HG02943 (cell line): ENCODE data around the gene DGKQ.
"Not testable (repeated sequence)": the region's sequence is repeated elsewhere in the genome, so short reads cannot be mapped to it uniquely, and the experiment has no call there.

Experiments used
- ATAC-seq: cut with Tn5 transposase; IDR thresholded peaks from one replicate; pipeline ENCODE4 v1.9.1; 2021; ENCODE audit warnings: mild to moderate bottlenecking, low read depth, moderate library complexity; ENCODE audit not compliant: unreplicated experiment

The DGKQ gene

DNA sequence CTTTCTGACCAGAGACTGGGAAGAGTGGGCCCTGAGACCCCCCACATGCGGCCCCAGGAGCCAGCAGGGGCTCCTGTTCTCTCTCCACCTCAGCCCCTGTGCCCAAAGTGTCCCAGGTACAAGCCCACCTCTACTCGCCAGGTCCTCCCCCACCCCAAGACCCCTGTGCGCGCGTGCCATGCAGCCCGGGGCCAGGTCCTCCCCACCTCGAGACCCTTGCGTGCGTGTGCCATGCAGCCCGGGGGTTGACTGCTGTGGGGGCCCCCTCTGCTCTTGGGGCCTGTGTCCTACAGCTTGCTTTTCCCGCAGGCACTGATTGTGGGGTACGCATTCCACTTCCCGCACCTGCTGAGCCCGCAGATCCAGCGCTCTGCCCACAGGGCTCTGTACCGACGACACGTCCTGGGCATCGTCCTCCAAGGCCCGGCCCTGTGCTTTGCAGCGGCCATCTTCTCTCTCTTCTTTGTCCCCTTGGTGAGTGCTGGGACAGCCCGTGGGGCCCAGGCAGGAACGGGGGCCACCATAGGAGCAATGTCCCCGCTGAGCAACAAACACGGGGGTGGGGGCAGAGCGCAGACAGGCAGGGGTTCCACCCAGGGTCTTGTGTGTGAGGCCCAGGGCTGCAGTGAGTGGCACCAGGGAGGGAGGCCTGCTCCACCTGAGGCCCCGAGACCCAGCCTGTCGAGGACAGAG is 20.3 kb downstream of the DGKQ start:
- ATAC-seq, result no peak

DNA sequence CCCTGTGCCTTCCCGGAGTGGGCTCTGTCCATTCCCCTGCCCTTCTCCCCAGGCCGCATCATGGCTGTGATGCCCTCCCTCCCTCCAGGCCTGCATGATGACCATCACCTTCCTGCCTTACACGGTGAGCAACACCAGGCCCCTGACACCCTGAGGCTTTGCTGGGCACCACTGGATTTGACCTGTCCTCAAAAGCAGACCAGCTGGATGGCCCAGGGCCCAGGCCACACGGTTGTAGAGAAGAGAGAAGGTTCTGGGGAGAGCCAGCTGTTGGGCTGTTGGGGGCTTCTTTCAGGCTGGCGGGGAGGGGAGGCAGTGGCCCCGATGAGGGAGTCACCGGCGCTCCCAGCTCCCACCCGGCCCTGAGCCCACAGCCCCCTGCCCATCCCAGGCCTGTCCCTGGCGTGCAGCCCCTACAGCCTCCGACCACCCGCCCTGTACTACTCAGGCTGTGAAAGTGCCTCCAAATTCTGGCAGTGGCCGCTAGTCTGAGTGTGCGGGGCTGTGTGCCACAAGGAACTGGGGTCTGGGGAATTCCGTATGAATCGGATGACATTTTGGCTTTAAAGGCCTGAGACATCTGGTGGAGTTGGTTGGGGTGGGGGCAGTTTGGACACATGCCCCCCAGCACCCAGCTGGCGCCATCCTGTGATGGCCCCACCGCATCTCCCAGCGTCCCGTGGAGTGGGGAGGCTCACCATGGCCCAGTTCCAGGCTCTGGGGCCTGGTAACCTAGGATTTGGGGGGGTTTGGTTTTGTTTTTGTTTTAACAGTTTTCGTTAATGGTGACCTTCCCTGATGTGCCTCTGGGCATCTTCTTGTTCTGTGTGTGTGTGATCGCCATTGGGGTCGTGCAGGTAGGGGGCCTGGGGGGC is 21.5 kb downstream of the DGKQ start:
- no peak for ATAC-seq

DNA sequence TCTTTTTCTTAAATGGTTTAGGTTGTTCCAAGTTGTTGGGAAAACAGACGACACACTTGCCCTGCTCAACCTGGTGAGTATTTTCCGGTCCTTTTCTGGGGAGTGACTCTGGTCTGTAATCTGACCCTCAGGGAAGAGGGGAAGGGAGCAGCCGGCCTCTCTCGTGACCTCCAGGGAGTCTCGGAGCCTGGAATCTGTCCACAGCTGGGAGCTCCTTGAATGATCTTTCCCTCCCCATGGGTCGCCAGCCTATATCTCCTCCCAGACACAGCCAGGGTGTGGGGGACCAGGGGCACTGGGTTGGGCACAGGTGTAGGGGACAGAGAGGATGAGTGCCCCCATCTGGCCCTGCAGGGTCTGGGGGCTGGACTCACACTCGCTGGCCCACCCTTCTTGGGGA is 22.2 kb downstream of the DGKQ start:
- no peak for ATAC-seq

DNA sequence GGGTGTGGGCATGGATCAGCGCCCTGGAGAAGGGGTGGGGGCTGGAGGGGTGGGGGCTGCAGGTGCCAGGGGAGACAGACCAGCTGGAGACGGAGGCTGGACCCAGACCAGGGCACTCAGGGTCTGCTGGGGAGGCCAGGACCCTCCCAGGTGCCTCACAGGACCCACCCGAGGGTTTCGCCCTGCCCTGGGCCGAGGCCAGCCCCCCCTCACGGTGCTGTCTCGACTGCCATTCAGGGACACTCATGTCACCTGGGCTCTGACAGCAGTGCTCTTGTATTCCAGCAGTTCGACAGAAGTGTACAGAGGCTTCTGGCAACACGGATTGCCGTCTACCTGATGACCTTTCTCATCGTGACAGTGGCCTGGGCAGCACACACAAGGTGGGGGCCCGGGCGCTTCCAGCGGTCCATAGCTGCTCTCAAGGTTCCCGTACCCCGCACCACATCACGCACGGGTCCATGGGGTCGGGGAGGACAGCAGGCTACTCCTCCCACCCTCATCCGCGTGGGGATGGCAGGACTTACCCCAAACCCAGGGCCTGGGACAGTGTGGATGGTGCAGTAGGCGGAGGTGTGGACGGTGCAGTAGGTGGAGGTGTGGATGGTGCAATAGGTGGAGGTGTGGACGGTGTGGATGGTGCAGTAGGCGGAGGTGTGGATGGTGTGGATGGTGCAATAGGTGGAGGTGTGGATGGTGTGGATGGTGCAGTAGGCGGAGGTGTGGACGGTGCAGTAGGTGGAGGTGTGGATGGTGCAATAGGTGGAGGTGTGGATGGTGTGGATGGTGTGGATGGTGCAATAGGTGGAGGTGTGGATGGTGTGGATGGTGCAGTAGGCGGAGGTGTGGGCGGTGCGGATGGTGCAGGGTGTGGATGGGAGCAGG is 23.0 kb downstream of the DGKQ start:
- no peak for ATAC-seq

DNA sequence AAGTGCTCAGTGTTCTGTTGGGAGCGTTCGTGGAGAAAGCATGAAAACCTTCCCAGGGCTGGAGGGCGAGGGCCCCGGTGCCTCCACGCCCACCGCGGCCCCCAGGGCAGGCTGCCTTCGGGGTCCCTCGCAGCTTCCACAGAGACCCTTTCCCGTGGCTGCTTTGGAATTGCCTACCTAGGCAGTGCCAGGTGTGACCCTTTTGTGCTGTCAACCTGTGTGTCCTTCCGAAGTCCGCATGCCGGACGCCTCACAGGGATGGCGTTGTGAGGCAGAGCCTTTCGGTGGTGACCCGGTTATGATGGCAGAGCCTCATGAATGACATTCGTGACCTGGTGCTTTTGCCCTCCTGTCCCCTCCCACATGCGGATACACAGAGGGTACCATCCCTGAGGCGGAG is 23.7 kb downstream of the DGKQ start:
- no peak for ATAC-seq

DNA sequence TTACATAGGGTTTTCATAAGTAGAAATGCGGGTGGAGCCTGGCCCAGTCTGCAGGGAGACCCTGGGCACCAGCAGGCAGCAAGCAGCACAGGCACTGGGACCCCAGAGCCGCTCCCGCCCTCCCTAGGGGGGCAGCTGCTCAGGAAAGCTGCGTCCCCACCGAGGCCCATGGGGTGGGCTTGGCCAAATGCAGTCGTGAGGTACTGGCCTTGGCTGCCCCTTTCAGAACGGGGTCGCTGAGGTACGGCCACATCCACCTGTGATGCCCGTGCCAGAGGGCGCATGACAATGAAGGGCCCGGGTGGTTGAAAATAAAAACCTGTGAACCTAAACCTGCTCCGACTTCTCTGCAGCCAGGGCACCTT is 24.5 kb downstream of the DGKQ start:
- ATAC-seq, result no peak

DNA sequence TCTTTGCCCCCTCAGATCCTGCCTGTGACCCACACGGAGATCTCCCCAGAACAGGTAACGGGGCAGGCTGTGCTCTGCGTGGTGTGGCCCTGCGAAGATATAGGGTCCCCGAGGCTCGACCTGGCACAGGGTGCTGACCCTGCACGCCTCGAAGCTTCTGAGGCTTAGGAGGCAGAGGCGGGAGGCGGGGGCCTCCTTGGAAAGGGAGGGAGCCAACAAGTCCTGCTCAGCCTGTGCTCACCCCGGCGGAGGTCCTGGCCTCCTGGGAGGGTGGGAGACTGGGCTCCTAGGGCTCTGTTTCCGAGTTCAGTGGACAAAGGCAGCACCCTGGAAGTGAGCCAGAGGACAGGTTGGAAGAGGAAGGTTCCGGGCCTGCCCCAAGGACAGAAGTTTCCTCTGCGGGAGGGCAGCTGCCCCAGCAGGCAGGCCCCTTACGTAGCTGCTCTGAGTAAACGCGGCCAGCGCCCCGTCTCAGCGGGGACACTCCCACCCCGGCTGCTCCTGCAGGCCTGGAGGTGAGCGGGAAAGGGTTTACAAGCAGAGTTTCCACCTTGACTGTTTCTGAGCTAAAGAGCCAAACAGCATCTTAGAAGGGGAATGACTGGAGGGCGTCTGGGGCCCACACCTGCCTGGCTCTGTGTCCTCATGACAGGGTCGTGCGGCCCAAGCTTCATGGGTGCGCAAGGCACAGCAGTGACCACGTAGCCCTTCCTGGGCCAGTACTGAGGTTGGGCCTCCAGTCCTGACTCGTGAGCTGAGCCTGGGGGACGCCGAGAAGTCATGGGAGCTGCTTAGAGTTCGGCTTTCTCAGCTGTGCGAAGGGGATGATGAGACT is 25.1 kb downstream of the DGKQ start:
- no peak for ATAC-seq

DNA sequence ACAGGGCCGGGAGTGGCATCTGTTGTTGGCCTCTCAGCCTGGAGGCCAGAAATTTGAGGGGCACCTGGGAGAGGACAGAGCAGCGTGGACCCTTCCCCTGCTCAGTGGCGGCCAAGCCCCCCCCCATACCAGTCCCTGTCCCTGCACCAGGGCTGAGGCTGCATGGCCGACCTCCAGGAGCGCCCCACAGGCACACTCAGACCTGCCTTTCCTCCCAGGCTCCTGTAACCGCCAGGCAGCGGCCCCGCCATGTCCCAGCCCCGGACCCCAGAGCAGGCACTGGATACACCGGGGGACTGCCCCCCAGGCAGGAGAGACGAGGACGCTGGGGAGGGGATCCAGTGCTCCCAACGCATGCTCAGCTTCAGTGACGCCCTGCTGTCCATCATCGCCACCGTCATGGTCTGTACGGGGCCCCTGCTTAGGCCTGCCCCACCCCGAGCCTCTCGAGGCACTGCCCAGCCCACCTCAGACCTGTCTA is 25.8 kb downstream of the DGKQ start:
- ATAC-seq, result no peak

DNA sequence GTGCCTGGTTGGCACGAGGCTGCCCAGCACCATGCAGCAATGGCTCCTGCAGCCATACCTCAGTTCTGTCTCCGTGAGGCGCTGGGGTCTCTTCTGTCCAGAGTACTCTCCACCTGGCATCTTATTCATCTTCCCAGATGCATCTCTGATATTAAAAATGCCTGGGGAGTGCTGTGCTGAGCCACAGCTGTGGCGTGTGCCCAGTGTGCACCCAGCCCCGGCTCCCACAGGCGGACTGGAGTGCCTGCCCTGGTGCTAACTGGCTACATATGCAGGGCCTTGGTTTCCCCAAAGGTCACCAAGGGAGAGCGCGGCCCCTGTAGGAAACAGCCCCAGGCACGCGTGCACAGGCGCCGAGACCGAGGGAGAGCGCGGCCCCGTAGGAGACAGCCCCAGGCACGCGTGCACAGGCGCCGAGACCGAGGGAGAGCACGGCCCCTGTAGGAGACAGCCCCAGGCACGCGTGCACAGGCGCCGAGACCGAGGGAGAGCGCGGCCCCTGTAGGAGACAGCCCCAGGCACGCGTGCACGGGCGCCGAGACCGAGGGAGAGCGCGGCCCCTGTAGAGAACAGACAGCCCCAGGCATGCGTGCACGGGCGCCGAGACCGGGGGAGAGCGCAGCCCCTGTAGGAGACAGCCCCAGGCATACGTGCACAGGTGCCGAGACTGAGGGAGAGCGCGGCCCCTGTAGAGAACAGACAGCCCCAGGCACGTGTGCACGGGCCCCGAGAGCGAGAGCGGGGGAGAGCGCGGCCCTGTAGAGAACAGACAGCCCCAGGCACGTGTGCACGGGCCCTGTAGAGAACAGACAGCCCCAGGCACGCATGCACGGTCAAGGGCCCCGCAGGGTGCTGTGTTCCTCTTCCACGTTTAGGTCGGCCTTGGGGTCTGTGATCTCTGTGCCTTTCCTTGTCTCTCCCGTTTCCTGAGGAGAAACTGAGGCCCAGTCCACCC is 26.6 kb downstream of the DGKQ start:
- no peak for ATAC-seq

DNA sequence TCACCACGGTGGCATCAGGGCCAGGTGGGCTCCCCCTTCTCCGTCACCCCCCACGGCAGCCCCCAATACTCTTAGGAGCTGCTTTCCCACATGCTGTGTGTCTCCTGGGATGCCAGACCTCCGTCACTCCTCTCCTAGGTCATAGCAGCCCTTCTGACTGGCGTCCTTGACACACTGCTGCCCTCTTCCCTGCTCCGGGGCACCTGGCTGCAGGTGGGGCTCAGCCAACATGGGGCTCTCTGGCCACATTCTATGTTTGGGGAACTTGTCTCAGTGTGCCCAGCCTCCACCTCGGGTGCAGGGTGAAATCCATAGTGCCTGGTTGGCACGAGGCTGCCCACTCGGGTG is 27.3 kb downstream of the DGKQ start:
- ATAC-seq, result no peak

DNA sequence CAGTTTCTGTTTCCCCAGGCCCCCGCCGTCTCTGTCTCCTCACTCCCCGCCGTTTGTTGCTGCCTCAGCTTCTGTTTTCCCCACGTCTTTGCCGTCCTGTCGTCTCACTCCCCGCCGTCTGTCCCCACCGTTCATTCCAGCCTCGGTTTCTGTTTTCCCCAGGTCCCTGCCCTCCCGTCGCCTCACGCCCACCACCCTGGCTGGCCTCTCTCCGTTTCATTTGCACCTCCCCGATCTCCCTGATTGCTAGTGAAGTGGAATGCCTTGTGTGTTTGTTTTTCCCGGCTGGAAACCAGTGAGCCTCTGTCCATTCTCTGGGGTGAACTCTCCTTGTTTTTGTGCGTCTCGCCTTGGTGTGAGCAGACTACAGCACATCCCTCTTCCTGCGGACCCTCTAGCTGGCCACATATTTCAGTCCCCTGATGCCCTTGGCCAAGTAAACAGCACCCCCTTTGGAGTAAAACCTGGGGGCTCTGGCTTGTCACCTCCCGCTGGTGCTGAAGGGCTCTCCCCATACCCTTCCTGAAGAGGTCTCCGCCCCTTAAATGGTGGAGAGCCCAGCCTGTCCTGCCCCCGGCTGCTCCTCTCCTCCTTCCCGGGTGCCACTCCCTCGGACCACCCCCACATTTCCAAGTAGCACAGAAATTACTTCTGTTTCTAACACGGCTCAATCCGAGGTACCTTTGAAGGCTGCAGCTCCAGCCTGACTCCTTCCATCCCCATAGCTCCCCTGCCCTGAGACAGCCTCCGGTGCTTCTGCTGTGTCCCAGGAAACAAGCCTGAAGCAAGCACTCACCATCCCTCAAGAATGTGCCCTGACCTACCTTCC is 27.9 kb downstream of the DGKQ start:
- no peak for ATAC-seq

DNA sequence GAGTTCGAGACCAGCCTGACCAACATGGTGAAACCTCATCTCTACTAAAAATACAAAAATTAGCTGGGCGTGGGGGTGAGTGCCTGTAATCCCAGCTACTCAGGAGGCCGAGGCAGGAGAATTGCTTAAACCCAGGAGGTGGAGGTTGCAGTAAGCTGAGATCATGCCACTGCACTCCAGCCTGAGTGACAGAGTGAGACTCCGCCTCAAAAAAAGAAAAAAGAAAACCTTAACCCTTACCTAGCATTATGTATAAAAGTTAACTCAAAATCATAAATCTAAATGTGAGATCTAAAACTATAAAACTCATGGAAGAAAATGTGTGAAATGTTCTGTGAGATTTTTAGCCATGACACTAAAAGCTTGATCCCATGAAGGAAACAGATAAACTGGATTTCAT is 33.9 kb downstream of the DGKQ start:
- not testable (repeated sequence) for ATAC-seq

DNA sequence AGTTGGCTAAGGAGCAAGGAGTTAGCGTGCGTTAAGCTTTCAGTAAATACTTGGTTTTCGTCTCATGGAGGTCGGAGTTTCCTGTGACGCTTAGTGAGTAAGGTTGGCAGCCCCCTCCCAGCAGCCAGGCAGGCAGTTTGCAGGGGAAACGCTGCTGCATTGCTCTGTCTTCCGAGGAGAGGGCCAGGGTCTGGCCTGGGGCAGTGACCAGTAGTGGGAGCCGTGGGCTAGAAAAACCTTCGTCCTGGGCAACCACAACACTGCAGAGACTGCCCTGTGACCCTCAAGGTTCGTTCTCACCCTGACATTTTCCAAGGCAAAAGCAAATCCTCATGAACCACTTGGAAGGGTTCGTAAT is 40.7 kb downstream of the DGKQ start:
- ATAC-seq, result peak; percentile 11

DNA sequence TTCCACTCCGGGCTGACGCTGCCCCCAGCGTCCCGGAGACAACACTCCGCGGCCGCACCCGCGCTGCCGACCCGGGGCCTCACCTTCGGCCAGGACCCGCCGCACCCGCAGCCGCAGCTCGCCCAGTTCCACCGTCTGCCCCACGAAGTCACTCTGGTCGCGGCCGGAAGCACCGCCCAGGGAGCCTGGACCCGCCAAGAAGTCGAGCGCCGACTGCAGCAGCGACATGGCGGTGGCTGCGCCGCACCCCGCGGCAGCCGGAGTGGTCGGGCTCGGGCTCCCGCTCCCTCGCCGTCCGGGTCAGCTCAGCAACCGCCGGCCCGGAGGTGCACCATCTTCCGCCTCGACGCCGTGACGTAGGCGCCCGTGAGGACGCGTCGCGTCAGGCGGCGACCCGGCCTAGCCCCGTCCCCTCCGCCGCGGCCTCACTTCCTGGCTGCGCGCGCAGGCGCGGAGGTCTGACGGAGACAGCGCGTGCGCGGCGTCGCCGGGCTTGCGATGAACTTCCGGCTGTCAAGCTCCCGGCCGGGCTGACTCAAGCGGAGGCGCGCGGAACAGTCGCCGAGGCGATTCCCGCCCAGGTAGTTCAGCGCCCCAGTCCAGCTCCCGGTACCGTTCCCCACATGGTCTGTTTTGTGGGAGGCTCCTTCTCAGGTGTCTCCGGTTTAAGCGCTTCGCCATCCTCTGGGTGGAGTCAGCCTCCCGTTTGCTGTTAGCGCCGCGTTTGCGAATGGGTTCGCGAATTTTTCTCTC is 41.2 kb downstream of the DGKQ start, which contains the start of the genes GAK and TMEM175:
TSS of gene GAK (minus strand) at position 357 of the 753 bp plus-strand sequence. CDS start at position 228, 129 bp downstream.
TSS of gene TMEM175 (plus strand) at position 501 of the 753 bp plus-strand sequence. CDS start 15,280 bp downstream, outside the sequence.
- peak; percentile 80 for ATAC-seq

DNA sequence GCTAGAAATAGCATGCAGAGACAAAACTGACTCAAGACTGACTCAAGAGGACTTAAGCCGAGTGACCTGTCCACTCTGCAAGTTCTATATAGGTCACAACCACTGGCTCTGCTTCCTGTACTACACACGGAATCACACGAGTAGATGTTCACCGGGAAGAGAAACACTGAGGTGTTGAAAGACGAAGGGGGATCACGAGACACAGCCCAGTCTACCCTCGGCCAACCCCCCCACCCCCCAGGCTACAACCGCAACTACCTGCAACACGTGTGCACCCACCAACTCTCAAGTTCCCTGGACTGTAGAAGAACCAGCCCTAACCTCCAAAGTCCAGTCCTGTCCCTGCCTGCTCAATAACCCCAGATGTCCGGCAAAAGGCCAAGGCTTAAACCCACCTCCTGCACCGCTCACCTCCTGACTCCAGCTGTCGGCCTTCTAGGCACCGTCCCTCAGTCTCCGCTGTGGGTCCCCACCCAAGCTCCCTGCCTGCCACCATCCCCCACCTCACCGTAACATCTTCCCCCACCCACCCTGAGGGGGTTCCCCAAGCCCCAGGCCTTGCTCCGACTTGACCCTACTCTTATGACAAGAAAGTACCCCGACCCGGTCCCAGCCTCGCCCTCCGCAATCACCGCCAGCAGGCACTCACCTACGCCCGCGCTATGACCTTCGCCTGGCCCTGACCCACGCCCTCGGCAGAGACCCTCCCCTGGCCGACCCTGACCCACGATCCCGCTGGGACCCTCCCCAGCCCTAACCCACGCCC is 42.0 kb downstream of the DGKQ start:
- peak; percentile 2 for ATAC-seq

DNA sequence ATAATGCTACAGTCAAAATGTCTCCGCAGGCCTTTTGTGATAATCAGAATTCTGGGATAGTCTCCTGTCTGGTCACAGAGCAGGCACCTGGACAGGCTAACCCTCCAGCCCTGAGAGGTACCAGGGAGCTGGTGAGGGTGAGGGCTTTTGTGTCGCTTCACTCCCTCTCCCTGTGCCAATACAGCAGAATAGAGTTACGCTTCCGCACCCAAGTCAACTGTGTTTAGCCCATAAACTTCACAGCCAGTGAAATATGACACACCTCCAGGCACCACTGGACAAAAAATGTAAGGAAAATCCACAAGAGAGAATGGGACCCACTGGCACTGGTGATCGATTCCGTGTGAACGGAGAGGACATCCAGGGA is 42.6 kb downstream of the DGKQ start:
- ATAC-seq, result no peak
